Activated CD8-positive, alpha-beta memory T cell treated with anti-CD3 and anti-CD28 coated beads for 1 hour (primary cell): ENCODE results near the gene MDN1.

ENCODE experiments used
- DNase-seq, 2 donors: peaks; one replicate each; pipeline ENCODE4 v3.0.0-alpha.2; 2020; ENCODE audit warnings: low read depth in 1 of 2; ENCODE audit errors: extremely low read depth in 1 of 2

MDN1 gene

DNA sequence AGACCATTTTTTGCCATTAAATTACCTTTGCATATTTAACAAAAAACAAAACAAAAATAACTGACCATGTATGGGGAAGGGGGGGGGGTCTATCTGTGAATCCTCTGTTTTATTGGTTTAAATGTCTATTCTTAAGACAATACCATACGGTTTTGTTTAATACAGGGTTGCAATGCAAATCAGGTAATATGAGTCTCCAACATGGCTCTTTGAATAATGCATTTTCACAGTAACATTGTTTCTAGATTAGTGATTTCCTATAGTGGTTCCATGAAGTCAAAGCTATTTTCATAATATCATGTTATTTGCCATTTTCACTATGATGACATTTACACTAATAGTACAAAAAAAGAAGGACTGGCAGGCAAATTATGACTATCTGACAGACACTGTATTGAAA lies 116.3 kb downstream of the MDN1 start:
- no peak for DNase-seq

DNA sequence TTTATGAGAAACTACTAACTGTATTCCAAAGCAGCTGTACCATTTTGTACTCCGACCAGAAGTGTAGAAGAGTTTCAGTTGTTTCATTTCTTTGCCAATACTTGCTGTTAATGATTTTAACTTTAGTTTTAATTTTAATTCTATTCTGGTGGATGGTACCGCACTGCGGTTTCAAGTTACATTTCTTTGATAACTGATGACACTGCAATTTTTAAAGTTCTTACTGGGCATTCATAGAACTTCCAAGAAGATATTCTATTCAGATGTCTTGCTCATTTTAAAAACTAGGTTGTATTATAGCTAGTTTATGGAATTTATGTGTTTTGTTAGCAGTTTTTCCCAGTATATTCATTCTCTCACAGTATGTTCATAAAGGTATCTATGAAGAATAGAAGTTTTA lies 117.2 kb downstream of the MDN1 start:
- no peak for DNase-seq

DNA sequence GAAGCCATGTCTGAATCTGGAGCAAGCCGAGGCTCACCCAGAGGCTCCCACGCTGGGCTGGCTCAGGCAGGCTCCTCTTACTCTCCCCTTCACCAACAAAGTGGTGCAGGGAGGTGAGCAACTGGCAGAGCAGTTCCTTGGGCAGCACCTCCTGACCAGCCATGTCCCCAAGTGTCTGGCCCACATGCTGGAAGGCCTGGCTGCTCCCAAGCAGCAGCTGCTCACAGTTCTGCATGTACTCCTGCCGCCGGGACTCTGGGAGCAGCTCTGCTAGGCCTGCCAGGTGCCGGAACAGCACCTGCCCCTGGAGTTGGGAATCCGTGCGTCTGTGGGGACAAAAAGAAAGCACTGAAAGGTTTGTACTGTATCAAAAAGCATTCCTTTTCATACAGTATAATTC lies 123.9 kb downstream of the MDN1 start:
- no peak for DNase-seq

DNA sequence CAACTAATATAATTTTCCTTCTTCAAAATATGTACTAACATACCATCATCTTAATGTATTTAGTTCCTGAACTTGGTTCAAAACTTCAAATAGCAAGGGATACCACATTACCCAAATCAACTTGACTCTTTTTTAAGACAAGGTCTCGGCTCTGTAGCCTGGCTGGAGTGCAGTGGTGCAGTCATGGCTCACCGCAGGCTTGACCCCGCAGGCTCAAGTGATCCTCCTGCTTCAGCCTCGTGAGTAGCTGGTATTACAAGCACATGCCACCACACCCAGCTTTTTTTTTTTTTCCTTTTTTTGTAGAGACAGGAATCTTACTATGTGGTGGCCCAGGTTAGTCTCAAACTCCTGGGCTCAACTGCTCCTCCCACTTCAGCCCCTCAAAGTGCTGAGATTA lies 125.2 kb downstream of the MDN1 start:
- DNase-seq = no peak

DNA sequence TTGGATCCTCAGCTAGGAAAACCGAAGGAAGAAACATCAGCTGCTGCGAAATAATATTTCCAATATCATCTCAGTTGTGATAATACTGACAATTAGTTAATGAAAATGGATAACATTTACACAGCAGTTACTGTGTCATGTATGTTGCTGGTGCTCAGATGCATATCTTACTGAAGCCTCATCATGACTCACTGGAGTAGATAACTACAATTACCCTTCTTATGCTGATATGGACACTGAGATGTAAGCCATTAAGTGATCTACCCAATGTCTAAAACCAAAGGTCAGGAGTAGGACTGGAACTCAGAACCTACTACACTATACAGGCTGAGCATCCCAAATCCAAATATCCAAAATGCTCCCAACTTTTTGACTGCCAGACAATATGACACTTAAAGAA lies 126.4 kb downstream of the MDN1 start:
- no peak for DNase-seq

DNA sequence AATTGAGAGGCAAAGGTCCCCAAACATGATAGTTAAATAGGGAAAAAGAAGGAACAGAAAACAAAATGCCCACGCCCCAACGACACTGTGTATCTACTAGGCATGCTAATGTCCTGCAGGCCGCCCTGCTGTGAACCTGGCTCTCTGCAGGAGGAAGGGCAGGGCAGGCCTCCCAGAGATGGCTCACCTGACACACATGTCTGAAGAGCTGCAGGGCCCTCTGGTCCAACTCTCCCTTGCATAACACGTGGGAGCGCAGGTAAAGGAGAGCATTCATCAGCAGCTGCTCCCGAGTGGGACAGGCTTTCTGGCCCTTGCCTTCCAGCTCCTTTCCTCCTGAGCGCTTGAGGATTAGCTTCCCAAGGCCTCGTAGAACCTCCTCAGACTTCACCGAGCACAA lies 127.3 kb downstream of the MDN1 start:
- no peak for DNase-seq

DNA sequence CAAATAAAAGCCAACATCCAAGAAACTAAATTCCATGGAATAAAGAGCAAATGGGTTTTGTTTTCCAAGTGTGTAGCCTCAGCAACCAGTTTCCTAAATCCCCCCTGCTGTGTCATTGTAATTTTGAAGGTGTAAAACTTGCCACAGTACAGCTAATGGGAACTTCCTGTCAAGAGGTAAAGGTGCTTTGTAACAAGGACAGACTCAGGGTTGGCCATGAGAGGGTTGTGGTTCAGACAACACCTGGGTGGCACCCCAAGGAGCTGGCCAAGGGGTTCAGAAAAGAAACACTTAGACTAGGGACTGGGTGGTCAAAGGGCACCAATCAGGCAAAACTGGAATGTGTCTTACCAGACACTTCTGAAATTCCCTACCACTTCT lies 128.7 kb downstream of the MDN1 start:
- DNase-seq = no peak

DNA sequence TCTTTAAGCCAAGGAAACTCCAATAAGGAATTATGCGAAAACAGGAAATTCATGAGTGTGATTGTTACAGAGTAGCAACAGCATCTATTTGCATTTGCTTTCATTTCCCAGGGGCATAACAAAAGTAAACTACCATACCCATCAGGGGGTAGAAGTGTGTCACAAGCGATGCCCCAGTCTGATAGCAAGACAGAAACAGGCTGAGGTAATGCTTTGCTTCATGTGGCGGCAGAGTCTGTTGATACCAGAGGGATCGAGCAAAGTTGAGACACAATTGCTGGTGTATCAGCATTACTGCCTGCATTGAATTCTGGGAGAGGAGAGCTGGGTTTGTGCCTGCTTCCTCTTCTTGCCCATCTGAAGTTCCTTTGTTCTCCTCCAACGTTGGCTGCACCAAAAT lies 129.9 kb downstream of the MDN1 start:
- no peak for DNase-seq

DNA sequence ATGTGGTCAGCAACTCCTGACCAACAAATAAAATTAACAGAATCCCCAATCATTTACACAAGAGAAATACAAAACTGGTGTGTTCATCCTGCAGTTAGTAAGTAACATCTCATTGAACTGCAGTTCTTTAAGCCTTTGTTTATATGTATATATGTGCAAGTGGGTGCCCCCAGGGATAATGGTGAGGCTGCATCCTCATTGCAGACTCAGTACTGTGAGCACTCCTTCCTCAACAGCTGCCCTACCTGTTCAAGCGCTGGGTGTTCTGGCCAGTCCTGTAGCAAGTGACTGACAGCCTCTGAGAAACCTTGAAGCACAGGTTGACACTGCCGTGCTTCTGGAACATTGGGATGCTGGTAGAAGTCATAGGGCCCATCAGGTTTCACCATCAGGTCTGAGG lies 131.3 kb downstream of the MDN1 start:
- DNase-seq = no peak

DNA sequence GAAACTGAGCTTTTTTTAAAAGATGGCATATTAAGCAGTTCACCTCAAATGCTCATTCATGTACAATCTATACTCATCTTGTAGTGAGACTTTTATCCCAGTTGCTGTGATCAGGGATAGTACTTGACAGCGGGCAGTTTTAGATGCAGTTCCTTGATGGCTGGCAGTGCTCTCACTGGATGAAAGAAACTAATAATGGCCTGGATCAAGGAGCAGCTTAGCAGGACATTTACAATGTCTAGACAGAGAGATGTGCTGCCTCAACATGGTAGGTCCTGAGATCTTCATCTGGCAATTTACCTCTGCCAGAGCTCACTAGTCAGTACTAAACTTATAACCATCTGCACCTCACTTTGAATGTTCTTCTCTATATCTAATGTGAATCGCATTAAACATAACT lies 134.3 kb downstream of the MDN1 start:
- no peak for DNase-seq

DNA sequence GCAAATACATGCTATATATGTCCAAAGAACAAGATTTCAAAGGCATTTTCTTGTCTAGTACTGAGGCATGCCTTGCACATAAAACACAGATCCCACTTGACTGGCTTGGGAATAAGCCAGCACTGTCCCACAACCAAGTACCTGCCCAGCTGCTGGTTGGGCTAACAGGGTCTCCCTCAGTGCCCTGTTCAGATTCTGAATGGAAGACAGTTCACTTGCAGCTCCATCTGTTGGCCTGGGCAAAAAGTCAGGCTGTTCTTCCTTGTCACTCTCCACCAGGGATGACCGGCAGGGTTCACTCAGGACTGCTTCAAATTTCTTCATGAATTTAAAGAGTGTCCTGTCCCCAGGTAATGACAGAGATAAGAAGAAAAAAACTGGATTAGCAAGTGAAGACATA lies 136.6 kb downstream of the MDN1 start:
- no peak for DNase-seq

DNA sequence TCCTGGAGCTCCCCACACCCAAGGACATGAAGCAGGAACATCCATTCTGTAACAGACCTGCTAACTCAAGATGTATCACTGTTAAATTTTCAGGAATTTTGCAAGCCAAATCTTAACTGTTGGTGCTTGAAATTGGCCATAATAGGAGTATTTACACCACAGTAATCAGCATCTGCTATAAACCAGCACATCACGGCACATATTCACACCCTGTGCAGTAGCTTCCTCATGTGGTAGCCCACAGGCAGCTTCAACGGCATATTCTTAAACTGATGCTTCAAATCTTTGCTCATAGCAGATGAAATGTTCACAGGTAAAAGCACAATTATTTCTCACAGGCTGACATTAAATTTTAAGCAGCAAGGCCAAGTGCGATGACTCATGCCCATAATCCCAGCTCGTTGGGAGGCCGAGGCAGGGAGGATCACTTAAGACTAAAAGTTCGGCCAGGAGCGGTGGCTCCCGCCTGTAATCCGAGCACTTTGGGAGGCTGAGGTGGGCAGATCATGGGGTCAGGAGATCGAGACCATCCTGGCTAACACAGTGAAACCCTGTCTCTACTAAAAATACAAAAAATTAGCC lies 137.5 kb downstream of the MDN1 start:
- DNase-seq = no peak

DNA sequence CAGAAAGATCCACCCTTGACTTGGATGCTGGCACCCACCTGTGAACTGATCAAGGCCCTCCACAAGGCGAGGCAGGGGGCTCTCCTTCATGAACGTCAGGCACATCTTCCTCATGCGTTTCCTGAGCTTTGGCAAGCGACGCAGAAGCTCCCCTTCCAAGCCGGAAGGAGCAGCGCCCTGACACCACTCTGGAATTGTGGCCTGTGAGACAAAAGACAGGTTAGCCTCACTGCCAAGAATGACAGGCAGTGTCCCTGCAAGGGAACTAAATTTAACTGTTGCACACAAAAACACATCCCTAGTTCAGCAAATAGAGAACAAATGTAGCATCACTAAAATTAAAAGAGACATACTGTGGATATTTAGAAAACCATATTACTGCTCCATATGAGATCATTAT lies 139.0 kb downstream of the MDN1 start:
- DNase-seq = no peak

DNA sequence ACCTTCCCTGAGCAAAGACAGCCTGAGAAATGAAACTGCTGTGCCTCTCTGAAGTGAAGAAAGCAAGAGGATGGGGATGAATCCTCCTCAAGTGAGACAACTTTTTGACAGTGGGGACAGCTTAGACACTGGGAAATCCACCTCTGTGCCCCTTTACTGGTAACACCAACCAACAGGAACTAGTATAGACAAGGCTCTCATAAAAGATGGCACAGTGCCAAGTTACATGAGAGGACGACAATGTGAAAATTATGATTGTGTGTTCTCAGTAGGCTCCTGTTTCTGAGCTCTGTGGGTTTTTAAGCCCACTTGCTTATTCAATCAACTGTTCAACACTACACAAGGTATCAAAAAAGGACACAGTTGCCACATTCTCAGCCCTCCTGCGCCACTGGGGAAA lies 139.4 kb downstream of the MDN1 start:
- DNase-seq = no peak

DNA sequence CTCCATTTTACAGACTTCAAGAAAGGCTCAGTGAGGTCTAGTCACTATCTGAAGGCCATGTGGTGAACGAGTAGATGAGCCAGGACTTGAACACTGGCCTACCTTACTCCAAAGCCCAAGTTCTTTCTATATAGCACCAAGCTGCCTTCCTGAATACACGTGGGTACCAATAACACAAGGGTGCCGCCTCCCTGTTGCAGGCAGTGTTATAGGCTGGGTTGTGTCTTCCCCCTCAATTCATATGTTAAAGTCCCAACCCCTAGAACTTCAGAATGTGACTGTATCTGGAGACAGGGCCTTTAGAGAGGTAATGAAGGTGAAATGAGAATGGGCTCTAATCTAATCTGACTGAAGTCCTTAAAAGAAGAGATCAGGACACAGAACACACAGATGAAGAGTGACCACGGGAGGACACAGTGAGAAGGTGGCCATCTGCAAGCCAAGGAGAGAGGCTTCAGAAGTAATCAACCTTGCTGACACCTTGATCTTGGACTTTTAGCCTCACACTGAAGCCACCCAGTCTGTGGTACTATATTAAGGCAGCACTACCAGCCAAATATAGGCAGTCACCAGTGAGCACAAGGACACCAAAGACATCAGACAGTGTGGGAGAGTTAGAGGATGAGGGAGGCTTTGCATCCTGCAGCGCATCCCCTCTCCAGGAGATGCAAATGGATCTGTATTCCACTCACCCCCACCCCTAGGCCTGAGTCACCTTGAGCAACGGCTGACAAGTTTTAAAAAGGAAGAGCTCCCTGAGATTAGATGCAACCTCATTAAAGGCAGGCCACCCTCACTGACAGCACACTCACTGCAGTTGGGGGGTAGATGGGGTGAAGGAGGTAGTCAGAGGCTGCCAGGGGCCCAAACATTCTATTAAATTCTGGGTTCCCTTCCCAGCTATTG lies 140.1 kb downstream of the MDN1 start:
- DNase-seq = no peak

DNA sequence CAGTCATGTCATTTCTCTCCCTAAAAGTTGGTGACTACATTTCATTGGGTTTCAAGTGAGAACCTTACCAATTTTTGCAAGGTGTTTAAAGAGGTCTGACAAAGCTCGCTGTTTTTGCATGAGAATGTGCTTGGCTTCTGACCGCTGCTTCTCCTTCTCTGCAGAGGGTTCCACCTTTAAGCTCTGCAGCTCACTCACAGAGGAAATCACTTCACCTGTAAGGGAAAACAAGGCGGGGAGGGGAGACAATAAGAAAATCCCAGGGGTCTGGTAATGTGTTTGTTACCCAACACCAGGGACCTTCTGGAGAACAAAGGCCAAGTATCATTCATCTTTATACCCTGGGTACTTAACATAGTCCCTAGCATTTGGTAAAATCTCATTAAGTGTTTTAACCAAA lies 141.1 kb downstream of the MDN1 start:
- no peak for DNase-seq

DNA sequence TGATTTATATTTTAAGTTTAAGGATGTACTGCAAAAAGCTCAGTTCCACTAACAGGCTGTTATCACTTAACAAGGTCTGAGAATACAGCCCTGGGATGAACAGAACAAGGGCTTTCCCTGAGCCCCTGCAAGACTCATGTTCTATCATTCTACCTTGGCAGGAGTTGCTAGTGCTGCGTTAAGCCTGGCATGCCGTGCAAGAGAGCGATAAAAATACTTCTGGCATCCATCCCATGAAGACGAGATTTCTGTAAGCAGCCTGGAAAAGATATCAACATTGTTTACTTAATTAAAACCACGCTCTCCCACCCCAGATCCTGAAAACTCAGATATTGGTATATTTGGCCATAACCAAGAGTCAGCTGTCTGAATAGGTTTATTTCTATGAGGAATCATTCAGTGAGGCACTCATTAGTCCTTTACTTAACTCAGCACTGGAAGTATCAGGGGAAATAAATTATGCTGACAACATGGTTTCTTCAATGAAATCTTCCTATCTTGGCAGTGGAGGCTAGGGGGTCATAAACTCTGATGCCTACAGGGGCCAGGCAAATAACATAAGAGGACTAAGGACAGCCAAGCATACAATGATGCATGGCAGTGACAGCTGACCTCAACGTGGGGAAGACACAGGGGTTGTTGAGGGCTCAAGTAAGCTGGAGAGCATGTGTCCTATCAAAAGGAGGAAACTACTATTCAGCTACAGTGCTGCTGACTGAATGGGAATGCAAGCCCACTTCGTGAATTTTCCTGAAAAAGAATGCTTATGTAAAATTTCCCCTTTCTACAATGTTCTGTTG lies 143.4 kb downstream of the MDN1 start:
- no peak for DNase-seq

DNA sequence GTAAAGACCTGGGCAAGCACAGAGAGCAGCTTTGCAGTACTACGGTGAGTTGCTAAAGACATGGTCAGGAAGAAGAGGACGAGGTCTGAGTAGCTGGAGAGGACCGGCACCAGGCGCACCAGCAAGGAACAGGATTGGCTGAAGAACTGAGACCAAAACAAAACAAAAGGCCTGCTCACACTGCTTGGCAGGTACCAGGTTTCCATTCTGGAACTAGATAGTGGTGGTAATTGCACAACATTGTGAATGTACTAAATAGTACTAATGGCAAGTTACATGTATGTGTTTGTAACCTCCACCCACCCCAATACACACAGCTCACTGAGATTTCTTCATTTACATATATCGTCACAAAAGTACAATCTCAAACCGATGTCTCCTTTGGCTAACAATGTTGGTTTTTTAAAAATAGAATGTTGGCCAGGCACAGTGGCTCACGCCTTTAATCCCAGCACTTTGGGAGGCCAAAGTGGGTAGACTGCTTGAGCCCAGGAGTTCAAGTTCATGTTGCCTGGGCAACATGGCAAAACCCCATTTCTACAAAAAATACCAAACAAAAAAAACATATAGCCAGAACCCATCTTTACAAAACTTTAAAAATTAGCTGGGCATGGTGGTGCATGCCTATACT lies 148.5 kb downstream of the MDN1 start:
- DNase-seq = no peak

DNA sequence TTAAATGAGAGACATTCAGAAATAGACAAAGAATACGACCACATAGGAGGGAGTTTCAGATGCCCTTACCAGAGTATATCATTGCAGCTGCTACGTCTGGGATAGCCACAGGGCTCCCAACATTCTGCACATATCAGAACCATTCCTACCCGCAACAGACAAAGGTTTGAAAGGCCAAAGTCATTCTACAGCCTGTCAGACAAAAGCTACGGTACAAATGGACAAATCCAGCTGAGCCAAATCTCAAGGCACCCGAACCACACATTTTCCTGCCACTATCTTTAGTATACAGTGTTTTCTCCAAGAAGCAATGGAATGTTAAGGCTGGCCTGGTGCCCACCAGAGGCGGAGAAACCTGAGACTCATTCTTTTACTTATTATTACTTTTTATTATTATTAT lies 150.6 kb downstream of the MDN1 start:
- DNase-seq = no peak

DNA sequence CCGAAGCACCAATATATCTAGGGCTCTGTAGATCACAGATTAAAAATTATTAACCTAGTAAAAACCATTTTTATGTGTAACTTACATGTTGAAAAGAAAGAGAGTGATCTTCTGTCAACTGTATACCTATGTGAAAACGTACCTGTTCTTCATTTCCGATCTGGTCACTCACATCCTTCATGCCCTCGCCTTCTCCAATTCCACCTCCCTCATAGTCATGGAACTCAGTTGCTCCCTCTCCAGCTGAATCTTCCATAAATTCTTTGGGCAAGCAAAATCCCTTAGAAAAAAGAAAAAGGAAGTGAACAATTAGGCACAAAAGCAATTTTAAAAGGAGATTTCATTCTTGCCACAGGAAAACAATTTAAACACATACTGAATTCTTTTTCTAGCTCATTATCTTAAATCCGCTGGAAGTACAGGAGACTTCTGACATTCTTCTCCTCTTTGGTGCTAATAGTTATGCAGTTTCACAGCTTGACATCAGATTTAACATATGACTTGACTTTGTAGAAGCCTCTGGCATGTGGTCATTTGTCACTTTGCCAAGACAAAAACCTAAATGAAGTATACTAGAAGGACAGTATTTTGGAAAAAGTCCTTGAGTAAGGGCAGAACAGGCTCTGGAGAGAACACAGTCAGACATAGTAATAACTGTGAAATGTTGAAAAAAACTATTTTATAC lies 151.6 kb downstream of the MDN1 start:
- DNase-seq = no peak

DNA sequence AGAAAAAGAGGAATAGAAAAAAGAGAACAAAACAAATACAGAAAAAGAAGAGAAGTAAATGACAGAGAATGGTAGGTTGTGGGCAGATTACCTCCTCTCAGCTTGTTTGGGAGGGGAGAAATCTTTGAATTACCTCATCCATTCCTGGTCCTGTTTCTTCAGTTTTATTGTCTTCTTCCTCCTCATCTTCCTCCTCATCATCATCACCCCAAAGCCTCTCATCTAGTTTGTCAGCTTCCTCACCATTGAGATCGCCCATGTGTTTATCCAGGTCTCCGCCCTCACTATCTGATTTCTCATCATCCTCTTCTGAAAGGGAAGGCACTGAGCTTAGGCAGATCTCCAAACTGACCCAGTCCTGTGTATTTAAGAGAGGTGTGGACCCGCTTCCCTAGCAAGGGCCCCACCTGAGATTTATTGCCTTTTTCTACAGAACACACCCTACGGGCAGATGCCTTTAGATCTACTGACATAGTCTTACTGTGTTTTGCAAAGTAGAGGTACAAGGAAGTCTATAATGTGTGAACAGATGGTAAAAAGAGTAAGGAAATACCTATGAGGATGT lies 156.9 kb downstream of the MDN1 start:
- DNase-seq = no peak
